GM12875 (cell line): ENCODE results near the gene ATP1A4.

Experiments
- H3K4me3 ChIP-seq: one replicate; pipeline ENCODE4 v1.5.1; 2011; ENCODE audit warnings: low read depth, low read length, control low read depth
- CTCF ChIP-seq: IDR thresholded peaks from 2 replicates; pipeline ENCODE4 v1.5.1; 2011; ENCODE audit warnings: low read depth, mild to moderate bottlenecking, control low read depth, inconsistent platforms, low read length, moderate library complexity, borderline replicate concordance; ENCODE audit not compliant: insufficient read depth

ATP1A4 gene

DNA sequence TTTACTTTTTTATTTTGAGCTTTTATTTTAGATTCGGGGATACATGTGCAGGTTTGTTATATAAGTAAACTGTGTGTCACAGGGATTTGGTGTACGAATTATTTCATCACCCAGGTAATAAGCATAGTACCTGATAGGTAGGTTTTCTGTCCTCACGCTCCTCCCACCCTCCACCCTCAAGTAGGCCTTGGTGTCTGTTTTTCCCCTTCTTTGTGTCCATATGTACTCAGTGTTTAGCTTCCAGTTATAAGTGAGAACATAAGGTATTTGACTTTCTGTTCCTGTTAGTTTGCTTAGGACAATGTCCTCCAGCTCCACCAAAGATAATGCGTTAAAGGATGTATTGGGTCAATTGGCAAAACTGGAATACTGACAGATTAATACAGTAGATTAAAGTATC is 5.8 kb downstream of the ATP1A4 start:
- TF ChIP-seq CTCF = no peak
- no peak overlapping the region for H3K4me3 ChIP-seq

DNA sequence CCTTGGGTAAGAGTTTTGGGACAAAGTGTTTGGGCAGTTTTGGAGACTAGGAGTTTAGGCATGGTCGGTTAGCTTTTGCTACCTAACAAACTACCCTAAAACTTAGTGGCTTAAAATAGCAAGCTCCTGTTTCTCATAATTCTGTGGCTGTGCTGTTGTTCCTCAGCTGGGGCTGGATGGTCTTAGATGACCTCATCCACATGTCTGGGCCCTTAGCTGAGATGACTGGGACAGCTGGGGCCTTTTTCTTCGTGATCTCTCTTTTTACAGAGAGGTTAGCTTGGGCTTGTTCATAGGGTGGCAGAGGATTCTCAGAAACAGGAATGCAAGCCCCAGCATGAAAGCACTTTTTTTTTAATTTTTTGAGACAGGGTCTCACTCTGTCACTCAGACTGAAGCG is 6.6 kb downstream of the ATP1A4 start:
- TF ChIP-seq CTCF = no peak

DNA sequence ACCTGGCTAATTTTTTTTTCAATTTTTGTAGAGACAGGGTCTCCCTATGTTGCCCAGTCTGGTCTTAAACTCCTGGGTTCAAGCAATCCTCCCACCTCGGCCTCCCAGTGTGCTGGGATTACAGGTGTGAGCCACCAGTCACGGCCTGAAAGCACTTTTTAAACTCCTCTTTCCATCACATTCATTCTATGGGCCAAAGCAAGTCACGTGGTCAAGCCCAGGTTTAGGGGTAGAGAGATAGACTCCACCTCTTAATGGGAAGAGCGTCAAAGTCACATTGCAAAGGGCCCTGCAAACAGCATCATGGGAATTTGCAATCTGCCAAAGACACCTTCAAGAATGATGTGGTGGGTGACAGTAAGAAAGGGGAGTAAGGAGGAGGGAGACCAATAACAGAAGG is 7.1 kb downstream of the ATP1A4 start:
- TF ChIP-seq CTCF = no peak
- H3K4me3 ChIP-seq = no peak overlapping the region

More for the DNA sequence above, 6.6 kb downstream of the ATP1A4 start:
- no peak overlapping the region for H3K4me3 ChIP-seq

GRCh38 chr1:160159846-160160245 is 8.4 kb downstream of the ATP1A4 start:
- no peak for TF ChIP-seq CTCF
- H3K4me3 ChIP-seq = no peak overlapping the region

DNA sequence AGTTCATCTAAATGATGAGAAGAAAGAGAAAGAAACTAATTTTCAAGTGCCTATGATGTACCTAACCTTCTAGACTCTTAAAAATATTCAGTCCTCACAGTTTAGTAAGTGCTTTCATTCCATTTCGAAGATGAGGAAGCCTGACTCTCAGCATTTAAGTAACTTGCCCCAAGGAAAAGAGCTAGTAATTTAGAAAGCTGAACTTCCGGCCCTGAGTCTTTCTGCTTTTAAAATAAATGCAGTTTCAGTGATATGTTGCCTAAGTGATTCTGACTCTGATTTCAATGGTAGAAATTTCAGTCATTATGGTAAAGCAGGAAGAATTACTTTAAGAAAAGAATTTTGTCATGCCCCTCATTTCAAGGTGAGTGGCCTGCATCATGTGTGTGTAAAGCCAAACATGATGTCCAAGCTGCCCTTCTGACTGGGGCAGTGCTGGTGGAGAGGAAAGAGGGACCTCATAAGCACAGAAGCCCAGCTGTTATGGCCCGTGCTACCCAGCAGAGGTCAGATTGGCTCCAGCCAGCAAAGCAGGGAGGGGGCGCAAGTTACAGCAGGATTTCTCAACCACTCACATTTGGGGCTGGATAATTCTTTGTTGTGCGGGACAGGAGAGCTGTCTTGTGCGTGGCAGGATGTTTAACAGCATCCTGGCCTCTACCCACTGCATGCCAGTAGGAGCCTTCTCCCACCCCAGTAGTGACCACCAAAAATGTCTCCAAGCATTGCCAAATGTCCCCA is 10.7 kb downstream of the ATP1A4 start:
- peak; percentile 61 for TF ChIP-seq CTCF
- no peak overlapping the region for H3K4me3 ChIP-seq

DNA sequence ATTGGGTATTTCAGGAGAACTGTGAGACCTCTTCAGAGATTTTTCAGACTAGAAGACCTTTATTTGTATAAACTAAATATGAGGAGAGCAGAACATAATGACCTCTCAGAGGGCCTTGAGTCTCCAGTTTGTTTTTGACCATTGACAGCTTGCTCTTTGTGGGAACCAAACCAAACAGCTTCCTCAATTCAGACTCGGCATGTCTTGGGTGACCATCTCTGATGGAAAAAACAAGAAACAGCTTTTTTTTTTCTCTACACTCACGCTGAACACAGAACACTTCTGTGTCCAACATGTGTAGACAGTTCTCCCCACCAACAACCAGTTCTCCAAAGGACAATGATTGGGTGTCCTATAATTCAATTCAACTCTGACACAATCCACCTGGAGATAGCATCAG is 11.5 kb downstream of the ATP1A4 start:
- TF ChIP-seq CTCF = no peak

DNA sequence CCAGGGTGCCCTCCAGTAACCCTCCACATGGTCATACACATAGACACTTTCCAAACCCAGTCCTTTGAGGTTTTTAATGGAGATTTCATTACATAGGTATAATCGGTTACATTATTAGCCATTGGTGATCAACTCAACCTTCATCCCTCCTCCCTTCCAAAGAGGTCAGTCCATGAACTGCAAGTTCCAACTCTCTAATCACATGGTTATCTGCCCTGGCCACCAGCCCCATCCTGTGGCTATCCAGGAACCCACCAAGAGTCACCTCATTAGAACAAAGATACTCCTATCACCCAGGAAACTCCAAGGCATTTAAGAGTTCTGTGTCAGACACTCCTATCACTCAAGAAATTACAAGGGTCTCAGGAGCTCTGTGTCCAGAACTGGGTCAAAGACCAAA is 12.2 kb downstream of the ATP1A4 start:
- no peak overlapping the region for H3K4me3 ChIP-seq
- TF ChIP-seq CTCF = no peak

More for the DNA sequence above, 11.5 kb downstream of the ATP1A4 start:
- H3K4me3 ChIP-seq = no peak overlapping the region
